ENCODE measurements around the gene STAC.
"Not testable (repeated sequence)": the region's sequence is repeated elsewhere in the genome, so short reads cannot be mapped to it uniquely, and the experiment has no call there.

Gene STAC

GRCh38 chr3:36417237-36417636 lies 36.9 kb downstream of the STAC start:
- no peak for DNase-seq

- no peak for DNase-seq
Observed at GRCh38 chr3:36418296-36418695, 38.0 kb downstream of the STAC start.

GRCh38 chr3:36428445-36428844 lies 48.1 kb downstream of the STAC start:
- DNase-seq, result no peak

- no peak for DNase-seq
Observed at GRCh38 chr3:36429986-36430485, 49.7 kb downstream of the STAC start.

- DNase-seq, result no peak
Observed at GRCh38 chr3:36433511-36433910, 53.2 kb downstream of the STAC start.

GRCh38 chr3:36434687-36435426 lies 54.6 kb downstream of the STAC start:
- DNase-seq, result no peak

- DNase-seq, result no peak
Observed at GRCh38 chr3:36443028-36443686, 62.9 kb downstream of the STAC start.

- no peak for DNase-seq
Observed at GRCh38 chr3:36444909-36445308, 64.6 kb downstream of the STAC start.

GRCh38 chr3:36446276-36446675 lies 66.0 kb downstream of the STAC start:
- no peak for DNase-seq

GRCh38 chr3:36447061-36447460 lies 66.8 kb downstream of the STAC start:
- no peak for DNase-seq

- DNase-seq, result no peak
Observed at GRCh38 chr3:36451816-36452215, 71.5 kb downstream of the STAC start.

- not testable (repeated sequence) for DNase-seq
Observed at GRCh38 chr3:36453213-36453612, 72.9 kb downstream of the STAC start.

GRCh38 chr3:36453896-36454295 lies 73.6 kb downstream of the STAC start:
- DNase-seq, result not testable (repeated sequence)

GRCh38 chr3:36455406-36455805 lies 75.1 kb downstream of the STAC start:
- DNase-seq, result no peak

- DNase-seq, result no peak
Observed at GRCh38 chr3:36456784-36457183, 76.5 kb downstream of the STAC start.

GRCh38 chr3:36457667-36458066 lies 77.4 kb downstream of the STAC start:
- DNase-seq, result no peak

- no peak for DNase-seq
Observed at GRCh38 chr3:36459177-36459576, 78.9 kb downstream of the STAC start.

GRCh38 chr3:36461597-36461996 lies 81.3 kb downstream of the STAC start:
- no peak for DNase-seq

- not testable (repeated sequence) for DNase-seq
Observed at GRCh38 chr3:36472045-36472444, 91.7 kb downstream of the STAC start.

- no peak for DNase-seq
Observed at GRCh38 chr3:36475558-36475957, 95.3 kb downstream of the STAC start.

GRCh38 chr3:36476286-36476942 lies 96.1 kb downstream of the STAC start:
- DNase-seq, result no peak

GRCh38 chr3:36477655-36478054 lies 97.4 kb downstream of the STAC start:
- no peak for DNase-seq

GRCh38 chr3:36480911-36481648 lies 100.8 kb downstream of the STAC start:
- no peak for DNase-seq
